Esophagus squamous epithelium (tissue), 5 donors: ENCODE results near the gene IGF1. TPM values are rescaled to one million over a fixed set of nuclear protein-coding genes. Genes with fewer than 3 reads are reported as not detected.
A peak's percentile ranks its signal among the peaks of the same experiment; 100 is the strongest.

Experiments used
- DNase-seq: peaks from one replicate; lab custom pipeline; 2025; lab: John Stamatoyannopoulos, UW
- H3K27ac ChIP-seq, 4 donors: fragments of 200-600 bp; sonication (generic); one replicate each; pipeline ENCODE4 v1.5.1; 2016 to 2019; ENCODE audit warnings: mild to moderate bottlenecking in 1 of 4
- H3K27me3 ChIP-seq, 4 donors: fragments of 200-600 bp; sonication (generic); 1 replicate in 3 of 4; 2 replicates in 1 of 4; pipeline versions ENCODE4 v1.5.1 to v1.6.0; 2017 to 2021; ENCODE audit warnings: antibody characterized with exemption in 1 of 4
- H3K36me3 ChIP-seq, 3 donors: fragments of 200-600 bp; sonication (generic); one replicate each; pipeline ENCODE4 v1.5.1; 2016 to 2019
- H3K4me1 ChIP-seq, 3 donors: fragments of 200-600 bp; sonication (generic); one replicate each; pipeline ENCODE4 v1.5.1; 2017 to 2019
- H3K4me3 ChIP-seq, 4 donors: fragments of 200-600 bp; sonication (generic); 1 replicate in 3 of 4; 2 replicates in 1 of 4; pipeline ENCODE4 v1.5.1; 2016 to 2019; ENCODE audit warnings: mild to moderate bottlenecking in 2 of 4, moderate library complexity in 1 of 4
- H3K9me3 ChIP-seq, 3 donors: fragments of 200-600 bp; sonication (generic); one replicate each; pipeline ENCODE4 v1.5.1; 2016 to 2019
- CTCF ChIP-seq, 6 experiments: fragments of 450-650 bp in 4 of 6; fragments of 200-600 bp in 2 of 6; sonication (generic) in 2 of 6; IDR thresholded peaks; one replicate each; pipeline ENCODE4 v1.5.1; 2016 to 2019; ENCODE audit warnings: antibody characterized with exemption in 6 of 6, mild to moderate bottlenecking in 4 of 6, moderate library complexity in 4 of 6
- POLR2A ChIP-seq, 4 donors: fragments of 450-650 bp; IDR thresholded peaks; one replicate each; pipeline ENCODE4 v1.6.1; 2017; ENCODE audit warnings: antibody characterized with exemption in 4 of 4, mild to moderate bottlenecking in 4 of 4, moderate library complexity in 3 of 4
- WGBS, 2 donors: methylation state at CpG; one replicate each; pipeline ENCODE4 v1.1.5; 2018; 5-methylcytosine and 5-hydroxymethylcytosine counted together
- intact Hi-C: fragments of 100-400 bp; cut with DNase I; formaldehyde crosslinking; loops from one replicate; pipeline ENCODE4 v1.15.0; 2022
- total RNA-seq, 4 donors: library from RNA; depleted of rRNA; stranded (reverse); fragments of >200 nt; gene quantifications; one replicate each; pipeline ENCODE4 v1.1.0, GENCODE V29; 2016
- donor health status: DM: yes; HTN: yes; CAD: no.

Gene IGF1
- total RNA-seq, 4 donors from 2014 or later, result 0.23 to 36.3 (median 5.6) TPM

GRCh38 chr12:102426599-102427542, 53.5 kb downstream of the IGF1 start:
- Histone ChIP-seq H3K27me3 (no peaks in the 10 kb centered on the region), H3K4me3 (no peak overlapping the region), H3K36me3 (no peaks in the 10 kb centered on the region), H3K27ac (peak overlapping the region in 3 of 4 donors; percentile 72 to 79 (median 76)), H3K4me1 (peaks cover 0 to 25% (median 4%) of the 10 kb centered on the region in 3 donors), H3K9me3 (no peaks in the 10 kb centered on the region)
- intact Hi-C loops, result no loop called here
- WGBS, 2 donors, result 35 to 40% methylated on average over 7 to 8 of the region's 8 CpGs
- TF ChIP-seq POLR2A (IDR thresholded peaks at IDR 0.05) (no peak), CTCF (IDR thresholded peaks at IDR 0.05) (no peak)
- no peak for DNase-seq

- no peaks in the 10 kb centered on the region for H3K36me3 ChIP-seq
- H3K27me3 ChIP-seq, result no peaks in the 10 kb centered on the region
- H3K4me3 ChIP-seq, result no peak overlapping the region
- DNase-seq, result no peak
- 67 to 74% methylated on average over 4 to 5 of the region's 5 CpGs for WGBS, 2 donors
- peak overlapping the region in 1 of 4 donors; percentile 23 for H3K27ac ChIP-seq
- intact Hi-C loops, result no loop called here
- TF ChIP-seq CTCF (IDR thresholded peaks at IDR 0.05) (no peak), POLR2A (IDR thresholded peaks at IDR 0.05) (no peak)
- H3K9me3 ChIP-seq, result no peaks in the 10 kb centered on the region
- peaks cover 0 to 25% (median 4%) of the 10 kb centered on the region in 3 donors for H3K4me1 ChIP-seq
These were observed 55.0 kb downstream of the IGF1 start for GRCh38 chr12:102425109-102426039.

GRCh38 chr12:102423462-102423861, 56.9 kb downstream of the IGF1 start:
- Histone ChIP-seq H3K4me3 (no peak overlapping the region), H3K27me3 (no peaks in the 10 kb centered on the region), H3K4me1 (peaks cover 0 to 25% (median 4%) of the 10 kb centered on the region in 3 donors), H3K27ac (no peak overlapping the region), H3K36me3 (no peaks in the 10 kb centered on the region), H3K9me3 (no peaks in the 10 kb centered on the region)
- no peak for TF ChIP-seq CTCF (IDR thresholded peaks at IDR 0.05)
- TF ChIP-seq POLR2A (IDR thresholded peaks at IDR 0.05), result no peak
- 63 to 76% methylated on average over 3 of the region's 3 CpGs for WGBS, 2 donors
- no peak for DNase-seq
- intact Hi-C loops, result no loop called here

GRCh38 chr12:102421802-102422583, 58.4 kb downstream of the IGF1 start:
- Histone ChIP-seq H3K9me3 (no peaks in the 10 kb centered on the region), H3K27me3 (no peaks in the 10 kb centered on the region), H3K4me3 (no peak overlapping the region), H3K36me3 (no peaks in the 10 kb centered on the region), H3K27ac (no peak overlapping the region), H3K4me1 (peaks cover 0 to 15% (median 0%) of the 10 kb centered on the region in 3 donors)
- no peak for DNase-seq
- no peak for TF ChIP-seq POLR2A (IDR thresholded peaks at IDR 0.05)
- TF ChIP-seq CTCF (IDR thresholded peaks at IDR 0.05), result no peak
- intact Hi-C loops, result no loop called here
- 58 to 60% methylated on average over 5 of the region's 5 CpGs for WGBS, 2 donors
